AG04450 (cell line): ENCODE results near the gene SHMT2. TPM values are rescaled to one million over a fixed set of nuclear protein-coding genes. Genes with fewer than 3 reads are reported as not detected.

Experiments used
- CTCF ChIA-PET: fragments of 300-600, 350-600 bp; formaldehyde crosslinking; extraction: SDS; loops from one replicate; lab custom pipeline; 2022; ENCODE audit warnings: antibody characterized with exemption, inconsistent platforms; lab: Charles Lee
- POLR2A ChIA-PET: fragments of 350-600 bp; formaldehyde crosslinking; extraction: SDS; loops from one replicate; lab custom pipeline; 2021; ENCODE audit warnings: antibody characterized with exemption, inconsistent platforms; lab: Yijun Ruan, JAX
- DNase-seq: peaks from one replicate; pipeline ENCODE4 v3.0.0-alpha.2; 2011; ENCODE audit warnings: low read depth, low spot score
- H3K27ac ChIP-seq: one replicate; pipeline ENCODE4 v1.5.1; 2012; ENCODE audit warnings: low read depth, low read length, control low read depth
- H3K27me3 ChIP-seq: one replicate; pipeline ENCODE4 v1.6.0; 2012; ENCODE audit warnings: low read length; ENCODE audit not compliant: control insufficient read depth, insufficient read depth
- H3K4me3 ChIP-seq: 2 replicates; pipeline ENCODE4 v1.5.1; 2011; ENCODE audit warnings: mild to moderate bottlenecking, low read depth, low read length, control low read depth
- H3K9me3 ChIP-seq: 2 replicates; pipeline ENCODE4 v1.5.1; 2012; ENCODE audit warnings: low read length; ENCODE audit not compliant: control insufficient read depth, insufficient read depth
- polyA plus RNA-seq: library from polyadenylated mRNA; depleted of rRNA; stranded (reverse); fragments of >200 nt; gene quantifications from 2 replicates; pipeline ENCODE4 v1.2.3, GENCODE V29; 2011
- TF ChIP-seq, protein P1 (sequence below): IDR thresholded peaks from 2 replicates; pipeline ENCODE4 v1.5.1; 2011; ENCODE audit warnings: low read depth, low read length, control low read depth, inconsistent platforms

Gene SHMT2
- polyA plus RNA-seq, 1 experiment, result 266 TPM

DNA sequence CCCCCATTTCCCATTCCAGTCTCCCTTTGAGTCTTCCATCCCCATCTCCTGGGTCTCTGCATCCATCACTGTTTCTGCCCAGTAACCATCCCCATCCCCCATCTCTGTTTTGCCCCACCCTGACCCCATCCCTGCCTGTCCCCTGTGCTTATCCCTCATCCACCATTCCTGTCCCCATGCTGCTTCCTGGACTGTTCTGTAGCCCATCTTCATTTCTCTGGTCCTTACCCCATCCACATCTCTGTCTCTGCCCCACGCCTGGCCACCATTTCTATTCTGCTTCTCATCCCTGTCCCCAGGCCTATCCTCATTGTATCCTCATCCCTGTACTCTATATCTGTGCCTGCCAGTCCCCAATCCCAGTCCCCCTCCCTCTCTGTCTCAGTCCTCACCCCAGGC, 8.7 kb upstream of the SHMT2 start:
- Histone ChIP-seq H3K27ac (no peak overlapping the region), H3K4me3 (no peak overlapping the region), H3K27me3 (peaks cover 49% of the 10 kb centered on the region), H3K9me3 (no peaks in the 10 kb centered on the region; the same call in 1 of the 2 replicates)
- ChIA-PET CTCF (no interaction called here), POLR2A (no interaction called here)
- TF ChIP-seq, protein P1, sequence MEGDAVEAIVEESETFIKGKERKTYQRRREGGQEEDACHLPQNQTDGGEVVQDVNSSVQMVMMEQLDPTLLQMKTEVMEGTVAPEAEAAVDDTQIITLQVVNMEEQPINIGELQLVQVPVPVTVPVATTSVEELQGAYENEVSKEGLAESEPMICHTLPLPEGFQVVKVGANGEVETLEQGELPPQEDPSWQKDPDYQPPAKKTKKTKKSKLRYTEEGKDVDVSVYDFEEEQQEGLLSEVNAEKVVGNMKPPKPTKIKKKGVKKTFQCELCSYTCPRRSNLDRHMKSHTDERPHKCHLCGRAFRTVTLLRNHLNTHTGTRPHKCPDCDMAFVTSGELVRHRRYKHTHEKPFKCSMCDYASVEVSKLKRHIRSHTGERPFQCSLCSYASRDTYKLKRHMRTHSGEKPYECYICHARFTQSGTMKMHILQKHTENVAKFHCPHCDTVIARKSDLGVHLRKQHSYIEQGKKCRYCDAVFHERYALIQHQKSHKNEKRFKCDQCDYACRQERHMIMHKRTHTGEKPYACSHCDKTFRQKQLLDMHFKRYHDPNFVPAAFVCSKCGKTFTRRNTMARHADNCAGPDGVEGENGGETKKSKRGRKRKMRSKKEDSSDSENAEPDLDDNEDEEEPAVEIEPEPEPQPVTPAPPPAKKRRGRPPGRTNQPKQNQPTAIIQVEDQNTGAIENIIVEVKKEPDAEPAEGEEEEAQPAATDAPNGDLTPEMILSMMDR, result no peak
- DNase-seq, result no peak

DNA sequence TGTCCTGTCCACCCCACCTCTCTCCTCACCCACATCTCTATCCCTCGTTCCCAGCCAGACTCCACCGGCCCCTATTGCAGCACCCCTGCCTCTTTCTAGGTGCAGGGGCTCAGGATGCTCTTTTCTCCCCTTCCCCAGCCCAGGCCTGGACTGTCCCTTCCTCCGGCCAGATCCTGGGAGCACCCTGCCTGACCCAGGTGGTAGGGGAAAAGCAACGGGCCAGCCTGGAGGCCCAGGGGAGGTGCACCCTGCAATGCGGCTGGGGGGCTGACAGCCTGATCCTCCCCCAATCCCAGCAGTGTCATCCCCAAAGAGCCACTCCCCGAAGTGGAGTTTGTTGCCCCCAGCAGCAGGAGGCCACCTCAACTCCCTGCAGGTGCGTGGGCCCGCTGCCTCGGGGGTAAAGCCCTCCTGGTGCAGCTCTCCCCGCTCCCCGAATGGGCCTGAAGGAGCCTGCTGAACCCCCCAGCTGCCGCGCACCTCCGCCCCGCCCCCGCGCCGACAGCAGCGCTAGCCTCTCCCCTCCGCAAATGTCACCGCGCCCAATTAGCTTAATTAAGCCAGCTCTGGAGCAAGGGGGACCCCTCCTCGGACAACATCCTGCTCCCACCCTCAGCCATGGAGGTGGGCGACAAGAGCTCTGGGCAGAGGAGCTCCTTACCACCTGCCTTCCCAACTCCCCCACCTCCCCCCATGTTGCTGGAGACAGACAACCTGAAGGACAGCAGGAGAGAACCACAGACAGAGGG, 8.2 kb upstream of the SHMT2 start:
- Histone ChIP-seq H3K4me3 (no peak overlapping the region), H3K27me3 (peaks cover 46% of the 10 kb centered on the region), H3K9me3 (no peaks in the 10 kb centered on the region; the same call in 1 of the 2 replicates), H3K27ac (no peak overlapping the region)
- ChIA-PET POLR2A (interaction anchor here (1.0 kb wide), 1 partner anchor 9 kb away, joined by 5 read pairs; the partner anchor contains the start of gene SHMT2), CTCF (interaction anchor here (0.9 kb wide), 1 partner anchor 23 kb away, joined by 5 read pairs; no protein-coding TSS in a partner anchor)
- TF ChIP-seq, protein P1, result no peak
- DNase-seq, result no peak

DNA sequence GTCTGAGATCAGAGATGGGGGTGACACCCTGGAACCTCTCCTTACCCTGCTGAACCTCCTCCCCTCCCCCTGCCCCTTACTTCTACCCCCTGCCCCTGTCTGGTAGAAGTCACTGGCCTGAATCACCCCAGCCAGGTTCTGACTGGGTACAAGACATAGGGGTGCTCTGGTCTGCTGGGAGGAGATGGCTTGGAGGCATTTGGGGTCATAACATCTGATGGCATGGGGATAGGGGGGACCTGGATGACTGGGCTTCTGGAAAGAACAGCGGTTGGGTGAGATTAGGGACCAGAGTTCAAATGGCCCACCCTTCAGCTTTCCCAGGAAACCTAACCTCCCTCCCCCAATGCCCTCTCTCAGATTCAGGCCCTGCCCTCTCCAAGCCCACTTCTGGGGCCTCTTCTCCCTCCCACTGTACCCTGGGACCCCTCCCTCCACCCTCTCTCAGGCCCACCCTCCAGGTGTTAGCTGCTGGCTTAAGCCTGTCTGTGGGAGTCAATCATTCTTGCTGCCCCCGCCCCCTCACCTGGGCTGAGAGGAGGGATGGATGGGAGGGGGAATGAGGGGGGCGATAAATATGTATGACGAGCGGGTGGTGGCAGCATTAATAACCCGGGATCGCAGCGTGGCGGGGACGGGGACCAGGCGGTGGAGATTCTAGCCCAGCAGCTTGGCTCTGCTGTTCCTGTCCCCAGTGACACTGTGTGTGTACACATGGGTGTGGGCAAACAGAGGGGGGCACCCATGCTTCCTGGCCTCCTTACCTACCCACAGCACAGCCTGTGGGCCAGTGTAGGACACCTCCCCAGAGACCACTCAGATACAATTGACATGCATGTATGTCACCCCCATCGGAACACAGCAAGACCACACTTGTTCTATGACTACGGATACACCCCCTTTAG, 7.0 kb upstream of the SHMT2 start:
- TF ChIP-seq, protein P1, result no peak
- no peak overlapping the region for H3K27ac ChIP-seq
- CTCF ChIA-PET, result interaction anchor here (3.4 kb wide), 1 partner anchor 8 kb away, joined by 16 read pairs; no protein-coding TSS in a partner anchor
- H3K4me3 ChIP-seq, result no peak overlapping the region
- peaks cover 41% of the 10 kb centered on the region for H3K27me3 ChIP-seq
- POLR2A ChIA-PET, result interaction anchor here (0.6 to 1.0 kb wide), 2 partner anchors 7 to 21 kb away, joined by 5 read pairs; partner anchors contain the start of gene SHMT2
- no peaks in the 10 kb centered on the region; the same call in 1 of the 2 replicates for H3K9me3 ChIP-seq
- DNase-seq, result no peak

DNA sequence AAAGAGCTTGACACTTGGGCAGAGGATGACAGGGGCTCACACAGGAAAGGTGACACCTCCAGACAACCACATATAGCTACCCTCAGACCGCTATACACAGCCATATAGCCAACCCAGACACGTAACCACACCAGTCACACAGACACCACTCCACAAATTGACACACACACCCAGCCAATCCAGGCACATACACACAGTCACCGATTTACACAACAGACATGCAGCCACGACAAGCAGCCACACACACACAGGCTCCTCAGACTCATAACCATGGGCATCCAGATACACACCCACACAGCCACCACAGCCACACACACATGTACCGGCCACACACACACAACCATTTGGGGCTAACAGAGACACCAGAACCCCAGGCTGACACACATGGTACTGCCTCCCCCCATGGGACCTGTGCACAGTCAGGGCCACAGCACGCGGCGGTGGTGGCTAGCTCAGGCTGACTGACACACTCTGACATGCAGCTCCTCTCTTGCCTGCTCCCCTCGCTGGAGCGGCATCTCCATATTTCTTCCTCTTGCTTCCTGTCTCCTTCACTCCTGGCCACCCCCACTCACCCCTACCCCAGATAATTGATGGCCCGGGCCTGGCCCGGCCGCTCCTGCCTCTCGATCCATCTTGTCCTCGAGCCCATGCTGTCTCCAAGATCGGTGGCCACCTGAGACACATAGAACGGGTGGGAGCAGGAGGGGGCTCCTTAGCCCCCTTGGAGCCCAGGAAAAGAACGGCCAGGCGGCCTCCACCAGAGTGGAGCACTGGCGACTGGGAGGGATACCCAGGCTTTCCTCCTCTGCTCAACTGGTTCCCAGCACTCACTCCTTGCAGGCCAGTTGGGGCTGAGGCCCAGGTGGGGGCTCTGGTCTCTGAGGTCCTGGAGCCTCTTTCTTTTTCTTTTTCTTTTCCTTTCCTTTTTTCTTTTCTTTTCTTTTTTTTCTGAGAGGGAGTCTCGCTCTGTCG, 6.0 kb upstream of the SHMT2 start:
- H3K4me3 ChIP-seq, result no peak overlapping the region
- TF ChIP-seq, protein P1, result no peak
- H3K27me3 ChIP-seq, result peaks cover 34% of the 10 kb centered on the region
- H3K9me3 ChIP-seq, result no peaks in the 10 kb centered on the region; the same call in 1 of the 2 replicates
- no peak overlapping the region for H3K27ac ChIP-seq
- CTCF ChIA-PET, result interaction anchor here (1.0 to 3.4 kb wide), 3 partner anchors 9 to 229 kb away, joined by 3 to 16 read pairs (median 6); no protein-coding TSS in a partner anchor
- no peak for DNase-seq
- POLR2A ChIA-PET, result interaction anchor here (0.6 kb wide), 1 partner anchor 20 kb away, joined by 5 read pairs; no protein-coding TSS in a partner anchor
